ENCODE data around the gene TTR.

- TF ChIP-seq SMC3 (IDR thresholded peaks at IDR 0.05; ENCODE audit: low read depth, low read length) (no peak), RFX5 (IDR thresholded peaks at IDR 0.05; ENCODE audit: low read depth, low read length) (no peak), POLR2A (IDR thresholded peaks at IDR 0.05; ENCODE audit: low read depth, low read length) (no peak), CEBPB (IDR thresholded peaks at IDR 0.05; ENCODE audit: low read depth, low read length) (no peak), MAZ (IDR thresholded peaks at IDR 0.05; ENCODE audit: borderline replicate concordance, low read depth, low read length) (no peak), RAD21 (IDR thresholded peaks at IDR 0.05; ENCODE audit: low read length) (no peak), MAFK (IDR thresholded peaks at IDR 0.05; ENCODE audit: low read depth, low read length) (no peak)
- TF ChIP-seq, protein P1, sequence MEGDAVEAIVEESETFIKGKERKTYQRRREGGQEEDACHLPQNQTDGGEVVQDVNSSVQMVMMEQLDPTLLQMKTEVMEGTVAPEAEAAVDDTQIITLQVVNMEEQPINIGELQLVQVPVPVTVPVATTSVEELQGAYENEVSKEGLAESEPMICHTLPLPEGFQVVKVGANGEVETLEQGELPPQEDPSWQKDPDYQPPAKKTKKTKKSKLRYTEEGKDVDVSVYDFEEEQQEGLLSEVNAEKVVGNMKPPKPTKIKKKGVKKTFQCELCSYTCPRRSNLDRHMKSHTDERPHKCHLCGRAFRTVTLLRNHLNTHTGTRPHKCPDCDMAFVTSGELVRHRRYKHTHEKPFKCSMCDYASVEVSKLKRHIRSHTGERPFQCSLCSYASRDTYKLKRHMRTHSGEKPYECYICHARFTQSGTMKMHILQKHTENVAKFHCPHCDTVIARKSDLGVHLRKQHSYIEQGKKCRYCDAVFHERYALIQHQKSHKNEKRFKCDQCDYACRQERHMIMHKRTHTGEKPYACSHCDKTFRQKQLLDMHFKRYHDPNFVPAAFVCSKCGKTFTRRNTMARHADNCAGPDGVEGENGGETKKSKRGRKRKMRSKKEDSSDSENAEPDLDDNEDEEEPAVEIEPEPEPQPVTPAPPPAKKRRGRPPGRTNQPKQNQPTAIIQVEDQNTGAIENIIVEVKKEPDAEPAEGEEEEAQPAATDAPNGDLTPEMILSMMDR (conservative IDR thresholded peaks at IDR 0.05; ENCODE audit: low read depth, low read length), result no peak
- TF ChIP-seq, protein P2, sequence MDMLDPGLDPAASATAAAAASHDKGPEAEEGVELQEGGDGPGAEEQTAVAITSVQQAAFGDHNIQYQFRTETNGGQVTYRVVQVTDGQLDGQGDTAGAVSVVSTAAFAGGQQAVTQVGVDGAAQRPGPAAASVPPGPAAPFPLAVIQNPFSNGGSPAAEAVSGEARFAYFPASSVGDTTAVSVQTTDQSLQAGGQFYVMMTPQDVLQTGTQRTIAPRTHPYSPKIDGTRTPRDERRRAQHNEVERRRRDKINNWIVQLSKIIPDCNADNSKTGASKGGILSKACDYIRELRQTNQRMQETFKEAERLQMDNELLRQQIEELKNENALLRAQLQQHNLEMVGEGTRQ (IDR thresholded peaks at IDR 0.05; ENCODE audit: low read depth, low read length), result no peak
Measured at GRCh38 chr18:31614044-31614443, 22.4 kb downstream of the TTR start.
